Erythroblast (primary cell): ENCODE results near the gene ZP4.

ENCODE experiments used
- GATA1 ChIP-seq: IDR thresholded peaks from 2 replicates; pipeline ENCODE4 v1.6.1; 2011; ENCODE audit warnings: low read depth, mild to moderate bottlenecking, control low read depth, low read length, moderate library complexity
- POLR2A ChIP-seq: IDR thresholded peaks from 2 replicates; pipeline ENCODE4 v1.6.1; 2011; ENCODE audit warnings: mild to moderate bottlenecking, low read length

DNA sequence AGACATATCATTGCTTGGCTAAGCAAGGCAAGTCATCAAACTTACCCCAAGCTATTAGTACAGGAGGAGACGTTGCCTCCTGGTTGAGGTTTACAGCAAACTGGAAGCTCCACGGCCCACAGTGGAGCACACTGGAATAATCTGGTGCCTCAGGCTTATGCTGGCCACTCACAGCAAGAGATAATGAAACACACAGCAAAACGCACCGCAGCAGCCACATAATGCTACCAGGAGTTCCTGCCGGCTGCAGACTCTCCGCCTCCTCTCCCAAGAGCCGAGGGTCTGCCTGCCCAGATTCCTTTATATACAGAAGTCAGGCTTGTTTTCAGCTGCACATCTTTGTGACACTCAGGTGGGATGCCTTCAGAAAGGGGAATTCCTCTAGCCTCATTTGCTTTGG lies 306 bp downstream of the ZP4 start:
- TF ChIP-seq POLR2A (no peak), GATA1 (no peak)
